GM21447 (cell line): ENCODE data around the gene SLAMF8.

Source experiments
- ATAC-seq: cut with Tn5 transposase; IDR thresholded peaks from one replicate; pipeline ENCODE4 v1.9.1; 2021; ENCODE audit not compliant: unreplicated experiment

SLAMF8 gene

GRCh38 chr1:159845751-159846629, 19.3 kb downstream of the SLAMF8 start:
- no peak for ATAC-seq

DNA sequence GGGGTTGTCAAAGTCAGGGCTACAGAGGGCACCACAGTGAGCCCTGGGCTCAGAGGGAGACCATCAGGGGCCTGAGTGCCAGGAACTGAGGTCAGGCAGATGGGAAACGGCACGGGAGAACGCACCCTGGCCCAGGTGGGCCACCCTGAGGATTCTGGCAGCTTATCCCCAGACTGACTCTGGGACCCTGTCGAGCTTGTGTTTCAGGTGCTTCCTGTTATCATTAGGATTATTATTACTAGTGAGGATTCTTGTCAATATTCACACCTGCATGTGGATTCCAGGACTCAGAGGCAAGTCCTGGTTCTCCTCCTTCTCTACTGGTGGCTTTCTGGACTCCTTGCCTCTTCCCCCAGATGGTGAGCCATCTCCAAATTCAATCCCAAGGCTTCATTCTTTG, 20.6 kb downstream of the SLAMF8 start:
- ATAC-seq: no peak

GRCh38 chr1:159848326-159848725, 21.7 kb downstream of the SLAMF8 start:
- no peak for ATAC-seq

DNA sequence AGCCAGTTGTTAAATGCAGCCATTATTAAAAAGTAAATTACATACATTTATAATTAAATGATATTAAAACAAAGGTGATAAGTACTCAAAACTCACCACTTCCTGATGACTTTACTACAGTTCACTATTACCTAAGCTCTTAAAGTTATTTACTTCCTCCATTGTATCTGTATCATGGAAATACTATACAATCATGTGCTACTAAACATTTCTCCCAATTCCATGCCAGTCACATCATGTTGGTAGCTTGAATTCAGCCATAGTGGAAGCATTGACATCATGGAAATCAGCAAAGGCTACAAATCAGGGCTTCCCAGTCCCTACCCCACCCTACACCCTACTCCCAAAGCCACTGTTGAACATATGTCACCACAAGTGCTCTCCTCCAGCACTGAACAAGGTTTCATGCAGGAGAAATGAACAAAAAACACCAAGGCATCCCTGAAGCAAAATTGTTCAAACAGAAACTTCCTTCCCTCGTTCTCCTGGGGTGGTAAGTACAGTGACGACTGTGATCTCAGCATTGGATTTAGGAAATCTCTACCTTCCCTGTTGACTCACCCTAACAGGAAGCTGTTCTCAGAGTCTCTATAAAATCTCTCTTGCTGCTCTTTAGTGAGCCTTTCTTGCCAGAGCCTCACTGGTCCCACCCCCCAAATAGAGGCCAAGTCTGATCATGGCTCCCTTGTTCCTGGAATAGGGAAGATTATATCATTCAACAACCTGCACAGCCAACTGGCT, 23.1 kb downstream of the SLAMF8 start:
- ATAC-seq: no peak

- ATAC-seq: no peak
Measured at GRCh38 chr1:159851407-159851806, 24.7 kb downstream of the SLAMF8 start.

GRCh38 chr1:159853417-159854115, 26.9 kb downstream of the SLAMF8 start:
- ATAC-seq: no peak

GRCh38 chr1:159854116-159854692, 27.5 kb downstream of the SLAMF8 start:
- ATAC-seq: no peak

DNA sequence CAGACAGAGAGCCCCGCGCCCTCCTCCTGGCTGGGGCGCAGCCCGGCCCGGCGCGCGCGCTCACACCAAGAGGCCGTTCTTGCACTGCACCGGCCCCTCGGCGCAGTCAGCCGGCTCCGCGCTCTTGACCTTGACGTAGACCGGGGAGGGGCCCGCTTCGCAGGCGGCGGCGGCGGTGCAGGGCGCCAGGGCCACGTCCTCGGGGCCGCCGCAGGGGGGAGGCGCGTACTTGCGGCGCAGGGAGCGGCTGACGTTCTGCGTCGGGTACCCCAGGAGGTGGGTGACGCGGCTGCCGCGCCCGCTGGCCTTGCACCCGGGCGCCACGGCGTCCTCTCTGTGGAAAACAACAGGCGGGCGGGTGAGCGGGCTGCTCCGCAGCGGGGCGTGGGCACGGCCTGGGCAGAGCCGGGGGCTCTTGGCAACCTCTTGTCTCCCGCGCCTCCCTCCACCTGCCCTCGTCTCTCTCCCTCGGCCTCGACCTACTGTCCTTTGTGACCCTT, 28.1 kb downstream of the SLAMF8 start:
- ATAC-seq: peak; percentile 72

DNA sequence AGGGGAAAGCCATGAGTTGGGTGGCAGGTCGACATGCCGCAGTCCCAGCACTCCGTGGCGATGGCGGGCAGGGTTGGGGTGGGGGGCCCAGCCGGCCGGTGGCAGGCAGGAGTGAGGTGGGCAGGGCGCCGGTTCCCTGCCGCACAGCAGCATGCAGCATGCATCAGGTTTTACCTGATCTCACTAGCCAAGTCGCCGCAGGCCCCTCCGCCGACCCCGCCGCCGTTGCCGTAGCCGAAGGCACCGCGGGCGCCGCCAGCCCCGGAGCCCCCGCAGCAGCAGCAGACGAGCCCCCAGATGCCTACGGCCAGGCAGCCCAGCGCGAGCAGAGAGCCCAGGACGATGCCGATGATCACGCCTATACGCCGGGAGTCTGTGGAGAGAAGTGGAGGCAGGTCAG, 29.0 kb downstream of the SLAMF8 start:
- no peak for ATAC-seq

DNA sequence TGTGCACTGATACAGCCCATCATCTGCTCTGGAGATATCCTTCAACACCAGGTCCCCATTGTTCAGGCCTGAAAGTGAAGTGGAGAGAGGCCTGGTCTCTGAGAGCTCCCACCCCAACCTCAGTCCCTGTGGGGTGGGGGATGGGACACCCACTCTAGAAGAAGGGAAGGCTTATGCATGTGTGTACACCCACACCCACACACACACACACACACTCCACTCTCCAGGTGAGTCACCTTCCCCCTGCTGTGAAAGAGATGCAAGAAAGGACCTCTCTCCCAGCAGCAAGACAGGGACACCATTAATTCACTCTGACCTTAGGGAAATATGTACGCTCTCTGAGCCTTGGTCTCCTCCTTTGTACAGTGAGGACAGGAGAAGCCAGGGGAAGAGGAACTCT, 29.9 kb downstream of the SLAMF8 start:
- no peak for ATAC-seq

GRCh38 chr1:159857889-159858288, 31.2 kb downstream of the SLAMF8 start:
- no peak for ATAC-seq

- no peak for ATAC-seq
Measured at GRCh38 chr1:159859767-159860322, 33.2 kb downstream of the SLAMF8 start.

DNA sequence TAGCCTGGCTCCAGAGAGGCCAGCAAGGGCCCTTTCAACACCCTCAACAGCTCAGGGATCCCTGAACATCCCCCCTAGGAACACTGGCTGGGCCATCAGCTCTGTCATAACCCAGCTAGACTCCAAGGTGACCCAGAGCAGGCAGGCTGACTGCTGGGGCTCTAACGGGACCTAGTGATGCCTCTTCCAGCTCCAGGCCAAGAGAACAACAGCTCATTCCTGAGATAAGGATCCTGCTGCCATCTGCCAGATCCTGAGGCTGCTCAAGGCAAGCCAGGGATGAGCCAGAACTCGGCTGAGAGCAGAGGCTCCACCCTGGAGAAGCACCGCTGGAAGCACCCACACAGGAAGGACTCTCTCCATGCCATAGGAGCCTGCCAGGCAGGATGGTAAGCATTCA, 33.8 kb downstream of the SLAMF8 start:
- ATAC-seq: no peak

GRCh38 chr1:159861218-159861617, 34.5 kb downstream of the SLAMF8 start:
- no peak for ATAC-seq

- ATAC-seq: no peak
Measured at GRCh38 chr1:159862031-159862430, 35.4 kb downstream of the SLAMF8 start.

GRCh38 chr1:159862557-159862956, 35.9 kb downstream of the SLAMF8 start, which contains the start of gene VSIG8:
TSS of gene VSIG8 (minus strand) at chr1:159862657. CDS start at chr1:159862521, 136 bp downstream.
- ATAC-seq: no peak

DNA sequence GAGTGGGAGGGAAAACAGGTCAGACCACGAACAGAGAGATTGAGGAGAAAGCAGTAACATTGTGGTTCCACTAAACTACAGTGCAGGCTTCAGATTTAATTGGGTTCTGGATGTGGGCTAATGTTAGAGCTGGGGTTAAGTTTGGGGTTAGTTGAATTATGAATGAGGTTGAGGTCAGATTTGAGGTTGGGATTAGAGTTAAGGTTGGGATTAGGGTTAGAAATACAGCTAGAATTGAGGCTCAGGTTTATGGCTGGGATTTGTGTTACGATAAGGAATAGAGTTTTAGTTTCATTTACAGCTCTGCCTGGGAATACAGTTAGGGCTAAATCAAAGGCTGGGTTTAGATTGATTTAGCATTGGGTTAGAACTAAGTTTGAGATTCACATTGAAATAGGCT, 37.6 kb downstream of the SLAMF8 start:
- no peak for ATAC-seq

GRCh38 chr1:159866066-159866465, 39.4 kb downstream of the SLAMF8 start:
- ATAC-seq: no peak

DNA sequence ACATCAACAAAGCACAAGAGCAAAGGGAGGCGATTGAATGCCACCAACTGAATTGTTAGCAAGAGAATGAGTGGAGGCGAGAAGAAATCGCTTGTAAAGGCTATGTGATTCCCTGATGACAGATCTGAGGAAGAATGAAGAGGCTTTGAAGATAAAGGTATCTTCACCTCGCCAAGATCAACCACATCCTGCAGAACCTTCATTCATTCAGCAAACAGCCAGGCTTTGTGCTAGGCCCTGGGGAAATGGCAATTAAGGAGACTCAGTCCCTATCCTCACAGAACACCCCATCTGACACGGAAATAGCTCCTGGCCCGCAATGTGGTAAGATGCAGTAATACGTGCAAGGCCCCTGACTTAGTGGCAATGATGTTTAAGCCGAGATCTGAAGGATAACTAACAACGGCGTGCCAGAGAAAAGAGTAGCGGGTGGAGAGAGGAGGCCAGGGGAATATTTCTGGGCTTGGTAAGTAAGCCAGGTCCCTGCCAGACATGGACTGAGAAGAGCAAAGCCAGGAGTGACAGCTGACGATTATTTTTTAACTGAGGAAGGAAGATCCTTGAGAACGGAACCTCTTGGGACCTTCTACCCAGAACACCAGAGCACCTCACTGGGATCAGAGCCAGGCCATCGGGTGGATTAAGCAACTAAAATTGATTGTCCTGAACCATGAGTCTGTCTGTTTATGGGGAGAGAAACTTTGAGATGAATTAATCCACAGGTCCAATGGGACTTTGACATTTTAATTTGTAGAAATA, 40.4 kb downstream of the SLAMF8 start:
- ATAC-seq: no peak

GRCh38 chr1:159867664-159868026, 41.0 kb downstream of the SLAMF8 start:
- ATAC-seq: no peak
